Activated CD4-positive, alpha-beta T cell treated with anti-CD3 and anti-CD28 coated beads for 4 hours (primary cell): ENCODE results near the gene EXOC6B.
"Not testable (repeated sequence)": the region's sequence is repeated elsewhere in the genome, so short reads cannot be mapped to it uniquely, and the experiment has no call there.

Experiments
- DNase-seq, 2 donors: peaks; one replicate each; pipeline ENCODE4 v3.0.0-alpha.2; 2020

EXOC6B gene

DNA sequence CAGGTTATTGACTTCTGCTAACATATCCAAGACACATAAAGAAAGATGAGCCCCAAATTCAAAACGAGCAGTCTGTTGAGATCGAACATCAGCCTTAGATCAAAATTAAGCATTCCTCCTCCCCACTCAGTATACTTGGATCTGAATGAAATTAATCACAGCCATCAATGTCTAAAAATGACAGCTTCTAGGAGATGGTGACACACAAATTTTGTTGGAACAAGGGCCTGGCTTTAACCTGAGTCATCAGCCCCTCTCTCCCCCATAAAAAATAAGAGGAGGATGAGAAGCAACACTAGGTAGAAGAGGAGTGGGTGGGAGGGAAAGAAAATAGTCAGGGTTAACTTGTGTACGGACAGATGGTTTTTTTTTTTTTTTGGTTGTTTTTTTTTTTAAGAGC, 223.1 kb downstream of the EXOC6B start:
- DNase-seq, result no peak

- DNase-seq, result no peak
These were observed 223.7 kb downstream of the EXOC6B start for GRCh38 chr2:72602095-72602494.

- DNase-seq, result not testable (repeated sequence)
These were observed 242.0 kb downstream of the EXOC6B start for GRCh38 chr2:72583836-72584235.

GRCh38 chr2:72583376-72583775, 242.5 kb downstream of the EXOC6B start:
- DNase-seq, result no peak

- no peak for DNase-seq
These were observed 244.2 kb downstream of the EXOC6B start for GRCh38 chr2:72581560-72582181.

DNA sequence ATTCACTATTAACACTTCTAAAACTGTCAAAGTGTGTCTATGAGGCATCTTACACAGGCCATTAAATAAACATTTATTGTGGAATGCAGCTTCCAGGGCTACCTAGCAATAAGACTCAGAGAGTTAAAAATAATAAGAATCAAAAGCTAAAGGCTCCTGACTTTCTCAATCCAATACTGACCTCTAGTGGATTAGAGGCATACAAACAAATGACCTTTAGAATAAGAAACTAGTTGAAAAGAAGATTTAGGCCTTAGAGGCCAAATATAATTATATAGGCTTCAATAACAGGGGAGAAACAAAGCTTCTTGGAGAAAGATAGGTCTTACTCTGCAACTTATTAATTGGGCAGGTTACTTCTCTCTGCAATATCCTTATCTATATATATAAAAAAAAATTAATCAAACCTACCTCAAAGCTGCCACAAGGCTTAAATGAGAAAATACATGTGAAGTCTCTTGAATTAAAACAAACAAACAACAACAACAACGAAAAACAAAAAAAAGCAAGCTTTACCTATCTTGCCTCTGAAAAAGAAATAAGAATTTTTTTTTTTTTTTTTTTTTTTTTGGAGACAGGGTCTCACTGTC, 246.1 kb downstream of the EXOC6B start:
- DNase-seq, result no peak

DNA sequence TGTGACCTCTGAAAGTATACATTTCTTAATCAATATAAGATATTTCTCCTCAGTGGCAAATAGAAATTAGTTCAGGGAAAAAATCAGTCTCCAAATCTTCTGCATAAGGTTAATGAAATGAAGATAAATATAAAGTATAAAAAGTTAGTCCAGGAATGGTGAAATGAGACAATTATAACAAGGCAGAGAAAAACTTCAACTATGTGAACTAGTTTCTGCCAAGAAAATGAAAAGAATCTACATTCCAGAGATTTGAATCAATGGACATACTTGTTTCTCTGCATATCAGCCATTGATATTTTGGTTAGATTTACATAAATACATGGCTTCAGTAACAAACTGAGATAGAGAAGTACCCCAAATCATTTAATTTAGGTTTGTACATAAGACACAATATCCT, 249.0 kb downstream of the EXOC6B start:
- no peak for DNase-seq

GRCh38 chr2:72576459-72576858, 249.4 kb downstream of the EXOC6B start:
- no peak for DNase-seq

GRCh38 chr2:72574886-72575285, 250.9 kb downstream of the EXOC6B start:
- DNase-seq, result no peak

DNA sequence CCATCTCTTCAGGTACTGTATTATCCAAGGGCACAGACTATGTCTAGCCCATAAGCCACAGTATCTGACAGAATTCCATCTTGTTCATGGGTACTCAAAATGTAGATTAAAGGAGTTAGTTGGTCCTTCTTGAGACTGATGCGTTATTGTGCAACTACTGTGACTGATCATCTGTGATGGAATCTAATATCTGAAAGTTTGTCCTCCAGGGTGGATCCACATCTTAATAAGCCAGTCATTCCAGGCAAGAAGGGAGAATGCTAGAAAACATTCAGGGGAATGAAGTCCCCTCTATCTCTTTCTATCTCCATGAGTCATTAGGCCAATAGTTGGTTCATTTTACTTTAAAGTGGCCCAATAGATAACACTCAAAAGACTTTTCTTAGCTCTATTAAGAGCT, 252.6 kb downstream of the EXOC6B start:
- DNase-seq, result no peak

- no peak for DNase-seq
These were observed 253.3 kb downstream of the EXOC6B start for GRCh38 chr2:72572501-72572900.

GRCh38 chr2:72570413-72570812, 255.4 kb downstream of the EXOC6B start:
- DNase-seq, result no peak

DNA sequence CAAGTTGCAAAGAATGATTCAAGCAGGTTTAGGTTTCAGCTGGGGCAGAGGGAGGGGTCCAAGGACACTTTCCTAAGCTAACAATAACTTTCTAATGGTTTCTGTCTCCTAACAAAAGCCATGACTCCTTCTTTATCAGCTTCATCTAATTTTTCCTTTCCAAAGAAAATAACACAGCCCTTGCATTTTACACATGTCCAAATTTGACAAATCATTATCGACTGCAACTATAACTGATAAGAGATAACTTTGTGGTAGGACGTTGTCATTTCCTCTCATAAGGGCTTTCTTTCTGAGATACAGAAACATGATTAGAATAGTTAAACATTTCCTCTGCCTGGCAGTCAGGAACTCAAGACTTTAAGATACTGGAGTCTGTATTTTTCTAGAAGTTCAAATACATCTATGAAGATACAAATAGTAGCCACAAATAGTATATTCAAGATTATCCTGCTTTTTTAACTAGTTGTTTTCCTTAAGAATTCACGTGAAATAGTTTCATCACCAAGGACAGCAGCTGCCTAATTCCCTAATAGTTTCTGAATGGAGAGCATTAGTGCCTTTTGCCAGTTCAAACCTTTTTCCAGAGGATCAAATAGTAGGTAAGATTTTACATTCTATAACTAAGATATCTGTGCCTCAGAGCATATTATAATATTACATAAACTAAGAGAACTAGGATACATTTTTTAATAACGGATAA, 263.2 kb downstream of the EXOC6B start:
- DNase-seq, result no peak

DNA sequence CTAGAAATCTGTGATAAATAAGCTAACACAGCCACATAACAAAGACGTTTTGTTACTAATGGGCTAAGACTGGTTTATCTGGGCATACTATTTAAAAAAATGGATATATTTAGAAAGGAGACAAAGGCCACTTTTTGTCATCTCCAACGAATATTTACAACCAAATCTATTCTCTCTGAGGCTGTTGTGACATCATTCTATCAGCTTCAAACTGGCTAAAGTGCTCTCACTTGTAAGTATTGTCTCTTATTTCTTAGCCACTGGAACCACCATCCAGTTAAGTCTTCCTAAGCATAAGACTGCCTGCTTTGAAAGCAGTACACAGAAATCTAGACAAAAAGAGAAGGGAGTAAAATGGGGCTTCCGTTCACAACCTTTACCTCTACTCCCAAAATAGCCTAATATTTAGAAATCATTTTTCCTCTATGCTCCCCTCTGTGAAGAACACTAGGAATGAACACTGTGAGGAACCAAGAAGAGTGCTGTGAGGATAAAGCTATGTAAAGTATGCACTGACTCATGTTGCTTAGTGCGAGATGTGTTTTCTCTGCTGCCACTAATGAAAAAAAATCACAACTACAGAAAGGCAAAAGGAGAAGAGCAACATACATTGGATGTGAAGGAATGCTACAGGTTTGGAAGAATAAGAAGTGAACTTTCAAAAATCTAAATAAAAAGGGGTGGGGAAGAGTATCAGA, 264.1 kb downstream of the EXOC6B start:
- DNase-seq, result no peak

DNA sequence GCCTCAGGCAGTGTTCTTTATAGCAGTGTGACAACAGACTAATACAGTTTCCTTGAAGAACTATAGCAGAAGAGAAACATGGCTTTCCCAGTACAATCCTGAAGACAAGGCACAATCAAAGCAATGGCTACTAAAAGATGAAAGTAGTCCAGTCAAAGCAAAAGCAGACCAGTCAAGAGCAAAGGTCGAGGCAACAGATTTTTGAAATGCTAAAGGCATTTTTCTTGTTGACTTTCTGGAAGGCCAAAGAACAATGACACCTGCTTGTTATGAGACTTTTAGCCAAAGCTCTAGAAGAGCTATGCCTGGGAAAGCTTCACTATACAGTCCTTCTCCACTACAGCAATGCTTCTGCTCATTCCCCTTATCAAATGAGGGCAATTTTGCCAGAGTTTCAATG, 269.9 kb downstream of the EXOC6B start:
- DNase-seq, result no peak

DNA sequence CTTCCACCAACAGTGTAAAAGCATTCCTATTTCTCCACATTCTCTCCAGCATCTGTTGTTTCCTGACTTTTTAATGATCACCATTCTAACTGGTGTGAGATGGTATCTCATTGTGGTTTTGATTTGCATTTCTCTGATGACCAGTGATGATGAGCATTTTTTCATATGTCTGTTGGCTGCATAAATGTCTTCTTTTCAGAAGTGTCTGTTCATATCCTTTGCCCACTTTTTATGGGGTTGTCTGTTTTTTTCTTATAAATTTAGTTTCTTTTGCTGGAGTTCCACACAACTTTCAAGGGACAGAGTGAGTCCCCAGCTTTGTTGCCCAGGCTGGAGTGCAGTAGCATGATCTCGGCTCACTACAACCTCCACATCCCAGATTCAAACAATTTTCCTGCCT, 270.5 kb downstream of the EXOC6B start:
- DNase-seq, result not testable (repeated sequence)

DNA sequence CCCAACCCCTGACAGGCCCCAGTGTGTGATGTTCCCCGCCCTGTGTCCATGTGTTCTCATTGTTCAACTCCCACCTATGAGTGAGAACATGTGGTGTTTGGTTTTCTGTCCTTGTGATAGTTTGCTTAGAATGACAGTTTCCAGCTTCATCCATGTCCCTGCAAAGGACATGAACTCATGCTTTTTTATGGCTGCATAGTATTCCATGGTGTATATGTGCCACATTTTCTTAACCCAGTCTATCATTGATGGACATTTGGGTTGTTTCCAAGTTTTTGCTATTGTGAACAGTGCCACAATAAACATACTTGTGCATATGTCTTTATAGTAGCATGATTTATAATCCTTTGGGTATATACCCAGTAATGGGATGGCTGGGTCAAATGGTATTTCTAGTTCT, 270.9 kb downstream of the EXOC6B start:
- DNase-seq, result not testable (repeated sequence)

DNA sequence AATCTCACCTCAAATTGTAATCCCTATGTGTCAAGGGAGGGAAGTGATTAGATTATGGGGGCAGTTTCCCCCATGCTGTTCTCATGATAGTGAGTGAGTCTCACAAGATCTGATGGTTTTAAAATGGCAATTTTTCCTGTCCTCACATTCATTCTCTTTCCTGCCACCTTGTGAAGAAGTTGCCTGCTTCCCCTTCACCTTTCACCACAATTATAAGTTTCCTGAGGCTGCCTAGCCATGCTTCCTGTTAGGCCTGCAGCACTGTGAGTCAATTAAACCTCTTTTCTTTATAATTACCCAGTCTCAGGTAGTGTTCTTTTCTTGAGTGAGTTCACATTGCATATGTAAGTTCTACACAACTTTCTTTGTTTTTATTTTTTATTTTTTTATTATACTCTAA, 271.5 kb downstream of the EXOC6B start:
- DNase-seq, result no peak

- DNase-seq, result no peak
These were observed 277.6 kb downstream of the EXOC6B start for GRCh38 chr2:72548081-72548764.

- no peak for DNase-seq
These were observed 280.0 kb downstream of the EXOC6B start for GRCh38 chr2:72545790-72546189.

DNA sequence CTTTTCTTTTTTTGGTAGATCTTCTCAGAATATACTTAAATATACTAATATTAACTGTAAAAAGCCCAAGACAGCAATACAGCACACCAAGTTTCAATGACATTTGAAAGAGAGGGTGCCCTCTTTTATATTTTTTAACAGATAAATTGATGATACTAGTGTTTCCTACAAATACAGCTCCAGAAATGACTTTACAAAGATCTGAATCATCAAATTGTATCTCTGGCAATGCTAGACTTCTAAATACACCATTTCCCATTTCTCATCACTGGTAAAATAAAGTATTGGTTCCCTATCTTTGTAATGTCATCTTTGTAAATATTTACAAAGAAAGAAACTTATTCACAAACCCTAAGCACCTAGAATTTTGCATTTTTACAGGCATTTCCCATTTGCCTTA, 281.3 kb downstream of the EXOC6B start:
- DNase-seq, result no peak

- DNase-seq, result no peak
These were observed 282.2 kb downstream of the EXOC6B start for GRCh38 chr2:72543497-72544216.
